ENCODE measurements around the gene ST6GALNAC3.

DNA sequence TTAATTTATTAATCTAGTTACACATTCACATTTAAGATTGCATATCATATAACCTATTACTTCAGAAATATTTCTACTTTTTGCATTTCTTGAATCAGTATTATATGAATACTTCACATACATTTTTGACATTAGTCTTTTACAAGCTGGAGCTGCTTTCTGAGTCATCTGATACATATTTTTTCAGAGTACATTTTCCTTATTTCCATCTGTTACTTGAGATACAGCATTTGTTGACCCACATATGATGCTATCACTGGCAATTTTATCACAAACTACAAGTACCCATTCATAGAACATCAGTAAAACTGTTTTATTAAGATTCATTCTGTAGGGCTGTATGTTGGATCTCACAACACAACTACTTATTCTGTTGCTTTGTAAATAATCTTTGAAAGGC, 425.6 kb downstream of the ST6GALNAC3 start:
- TF ChIP-seq, protein P1, sequence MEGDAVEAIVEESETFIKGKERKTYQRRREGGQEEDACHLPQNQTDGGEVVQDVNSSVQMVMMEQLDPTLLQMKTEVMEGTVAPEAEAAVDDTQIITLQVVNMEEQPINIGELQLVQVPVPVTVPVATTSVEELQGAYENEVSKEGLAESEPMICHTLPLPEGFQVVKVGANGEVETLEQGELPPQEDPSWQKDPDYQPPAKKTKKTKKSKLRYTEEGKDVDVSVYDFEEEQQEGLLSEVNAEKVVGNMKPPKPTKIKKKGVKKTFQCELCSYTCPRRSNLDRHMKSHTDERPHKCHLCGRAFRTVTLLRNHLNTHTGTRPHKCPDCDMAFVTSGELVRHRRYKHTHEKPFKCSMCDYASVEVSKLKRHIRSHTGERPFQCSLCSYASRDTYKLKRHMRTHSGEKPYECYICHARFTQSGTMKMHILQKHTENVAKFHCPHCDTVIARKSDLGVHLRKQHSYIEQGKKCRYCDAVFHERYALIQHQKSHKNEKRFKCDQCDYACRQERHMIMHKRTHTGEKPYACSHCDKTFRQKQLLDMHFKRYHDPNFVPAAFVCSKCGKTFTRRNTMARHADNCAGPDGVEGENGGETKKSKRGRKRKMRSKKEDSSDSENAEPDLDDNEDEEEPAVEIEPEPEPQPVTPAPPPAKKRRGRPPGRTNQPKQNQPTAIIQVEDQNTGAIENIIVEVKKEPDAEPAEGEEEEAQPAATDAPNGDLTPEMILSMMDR (IDR thresholded peaks at IDR 0.05; ENCODE audit: poor library complexity): no peak
- no peak for TF ChIP-seq EZH2 (IDR thresholded peaks at IDR 0.05; ENCODE audit: borderline replicate concordance)

Data from hepatocyte (in vitro differentiated cells).